Cerebellar cortex (tissue), 1 donor: ENCODE results near the gene ITGB3.

Experiments used
- DNase-seq: peaks from one replicate; pipeline ENCODE4 v3.0.0-alpha.2; 2015; ENCODE audit warnings: low spot score

ITGB3 gene

DNA sequence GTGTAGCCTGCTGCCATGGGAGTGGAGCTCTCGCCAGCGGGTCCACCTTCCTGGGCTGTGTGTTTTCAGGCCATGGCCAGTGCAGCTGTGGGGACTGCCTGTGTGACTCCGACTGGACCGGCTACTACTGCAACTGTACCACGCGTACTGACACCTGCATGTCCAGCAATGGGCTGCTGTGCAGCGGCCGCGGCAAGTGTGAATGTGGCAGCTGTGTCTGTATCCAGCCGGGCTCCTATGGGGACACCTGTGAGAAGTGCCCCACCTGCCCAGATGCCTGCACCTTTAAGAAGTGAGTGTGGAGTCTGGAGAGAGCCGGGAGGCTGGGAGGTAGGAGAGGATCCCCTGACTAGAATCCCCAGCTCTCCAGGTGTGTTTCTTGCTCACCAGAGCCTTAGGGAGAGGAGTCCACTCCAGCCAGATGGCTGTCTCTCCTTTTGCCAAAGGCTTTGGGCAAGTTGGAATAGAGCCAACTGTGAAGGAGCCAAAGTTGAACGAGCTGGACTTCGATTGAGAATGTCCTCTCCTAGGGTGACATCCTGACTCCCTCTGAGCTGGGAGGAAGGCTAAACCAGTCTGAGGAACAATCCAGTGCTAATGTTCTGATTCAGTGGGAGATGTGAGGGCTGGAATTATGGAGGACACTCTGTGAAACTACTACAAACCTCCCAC, 45.7 kb downstream of the ITGB3 start:
- DNase-seq = no peak

DNA sequence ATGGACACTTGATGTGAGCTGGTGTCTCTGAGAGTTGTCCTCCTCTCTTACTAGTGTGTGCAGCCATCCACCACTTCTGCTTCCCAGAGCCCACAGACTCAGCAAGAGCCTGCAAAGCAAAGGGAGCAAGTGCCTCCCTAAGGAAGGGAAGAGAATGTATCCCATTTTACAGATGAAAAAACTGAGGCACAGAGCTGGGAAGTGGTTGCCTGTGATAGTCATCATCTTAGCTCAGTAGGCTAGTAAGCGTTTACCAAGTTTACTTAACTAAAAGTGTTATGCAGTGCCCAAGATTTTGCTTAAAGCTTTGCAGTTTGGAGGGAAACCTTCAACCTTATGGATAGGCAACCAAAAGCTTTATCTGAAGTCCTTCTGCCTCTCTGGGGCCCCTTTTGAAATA, 47.1 kb downstream of the ITGB3 start:
- no peak for DNase-seq

DNA sequence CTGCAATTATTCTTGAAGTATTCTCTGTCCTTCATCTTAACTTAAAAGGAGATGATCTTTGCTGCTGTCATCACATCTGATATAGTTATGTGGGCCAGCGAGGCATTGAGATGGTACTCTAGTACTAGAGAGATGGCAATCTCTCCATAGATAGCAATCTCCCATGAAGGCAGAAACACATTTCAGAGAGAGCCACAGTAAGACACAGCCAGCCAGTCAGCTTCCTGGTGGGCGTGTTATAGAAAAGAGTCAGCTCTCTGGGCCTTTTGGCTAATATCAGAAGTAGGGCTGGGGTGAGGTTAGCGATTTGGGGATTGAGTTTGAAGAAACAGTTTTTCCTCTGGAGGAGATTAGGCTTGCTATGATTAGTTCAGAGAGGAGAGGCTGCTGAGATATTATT, 47.5 kb downstream of the ITGB3 start:
- no peak for DNase-seq

DNA sequence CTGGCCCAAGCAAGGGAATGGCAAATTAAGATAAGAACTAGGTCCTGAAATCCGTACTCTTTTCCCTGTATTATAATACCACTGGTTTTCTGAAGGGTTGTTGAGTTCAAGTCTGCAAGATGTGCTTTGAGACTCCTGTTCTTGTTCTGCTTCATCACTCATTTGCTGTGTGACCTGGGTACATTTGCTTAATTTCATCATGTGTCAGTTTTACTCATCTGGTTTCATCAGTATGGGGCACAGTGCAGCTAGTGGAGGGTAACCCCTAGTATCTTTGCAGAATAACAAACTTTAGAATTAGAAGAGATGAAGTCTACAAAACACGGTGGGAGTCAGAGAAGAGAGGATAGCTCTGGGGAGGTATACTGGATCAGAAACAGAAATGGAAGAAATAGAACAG, 48.2 kb downstream of the ITGB3 start:
- DNase-seq = no peak

DNA sequence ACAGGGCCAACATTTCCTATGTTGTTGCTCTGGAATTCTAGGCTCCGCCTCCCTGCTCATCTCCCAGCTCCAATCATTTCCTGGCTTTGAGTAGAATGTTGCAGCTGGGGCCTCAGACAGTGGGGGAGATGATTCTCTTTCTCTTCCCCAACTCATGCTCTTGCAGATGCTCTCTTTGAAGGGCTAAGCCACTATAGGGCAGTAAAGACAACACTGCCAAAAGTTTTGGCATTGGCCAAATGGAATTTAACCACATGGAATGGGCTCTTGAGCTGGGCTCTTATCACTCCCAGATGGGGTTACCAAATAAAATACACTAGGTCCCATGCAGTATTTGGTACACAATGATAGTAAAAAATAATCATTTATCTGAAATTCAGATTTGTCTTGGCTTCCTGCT, 50.6 kb downstream of the ITGB3 start:
- no peak for DNase-seq

GRCh38 chr17:47305302-47305923, 51.8 kb downstream of the ITGB3 start:
- DNase-seq = no peak

DNA sequence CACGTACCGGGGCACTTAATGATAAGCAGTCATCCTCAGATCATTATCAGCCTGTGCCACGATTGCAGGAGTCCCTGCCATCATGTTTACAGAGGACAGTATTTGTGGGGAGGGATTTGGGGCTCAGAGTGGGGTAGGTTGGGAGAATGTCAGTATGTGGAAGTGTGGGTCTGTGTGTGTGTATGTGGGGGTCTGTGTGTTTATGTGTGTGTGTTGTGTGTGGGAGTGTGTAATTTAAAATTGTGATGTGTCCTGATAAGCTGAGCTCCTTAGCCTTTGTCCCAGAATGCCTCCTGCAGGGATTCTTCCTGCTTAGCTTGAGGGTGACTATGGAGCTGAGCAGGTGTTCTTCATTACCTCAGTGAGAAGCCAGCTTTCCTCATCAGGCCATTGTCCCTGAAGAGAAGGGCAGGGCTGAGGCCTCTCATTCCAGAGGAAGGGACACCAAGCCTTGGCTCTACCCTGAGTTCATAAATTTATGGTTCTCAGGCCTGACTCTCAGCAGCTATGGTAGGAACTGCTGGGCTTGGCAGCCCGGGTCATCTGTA, 56.6 kb downstream of the ITGB3 start:
- DNase-seq = no peak

- DNase-seq = no peak
Measured at GRCh38 chr17:47311420-47311819, 57.8 kb downstream of the ITGB3 start.

DNA sequence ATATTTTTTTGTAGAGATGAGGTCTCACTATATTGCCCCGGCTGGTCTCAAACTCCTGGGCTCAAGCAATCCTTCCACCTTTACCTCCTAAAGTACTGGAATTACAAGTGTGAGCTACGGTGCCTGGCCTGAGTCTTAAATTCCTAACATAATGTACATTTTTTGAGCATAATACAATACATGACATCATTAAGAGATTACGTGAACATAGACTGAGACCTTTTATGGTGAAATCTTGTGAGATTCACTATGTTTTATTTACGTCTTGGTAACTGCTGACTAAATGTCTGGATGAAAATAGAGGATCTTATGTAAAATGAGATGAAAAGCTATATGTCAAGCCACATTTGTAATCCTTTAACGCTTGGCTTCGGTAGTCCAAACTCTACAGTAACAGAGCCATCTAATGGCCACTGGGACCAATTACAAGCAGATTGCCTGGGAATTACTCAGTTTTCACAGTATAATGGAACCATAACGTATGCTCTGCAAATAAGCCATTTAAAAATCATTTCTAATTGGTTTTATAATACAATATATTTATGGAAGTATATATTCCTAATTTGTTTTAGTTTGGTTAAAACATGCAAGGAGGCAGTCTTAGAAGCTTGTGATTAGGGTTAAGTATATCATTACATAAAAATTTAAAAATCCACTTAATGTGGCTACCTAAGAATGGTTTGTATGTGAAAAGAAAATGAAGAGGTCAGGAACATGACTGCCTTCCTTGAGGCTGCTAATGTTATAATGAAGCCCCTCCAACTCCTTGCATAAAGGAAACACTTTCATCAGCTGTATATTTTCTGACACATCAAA, 62.0 kb downstream of the ITGB3 start:
- DNase-seq = peak; percentile 60

DNA sequence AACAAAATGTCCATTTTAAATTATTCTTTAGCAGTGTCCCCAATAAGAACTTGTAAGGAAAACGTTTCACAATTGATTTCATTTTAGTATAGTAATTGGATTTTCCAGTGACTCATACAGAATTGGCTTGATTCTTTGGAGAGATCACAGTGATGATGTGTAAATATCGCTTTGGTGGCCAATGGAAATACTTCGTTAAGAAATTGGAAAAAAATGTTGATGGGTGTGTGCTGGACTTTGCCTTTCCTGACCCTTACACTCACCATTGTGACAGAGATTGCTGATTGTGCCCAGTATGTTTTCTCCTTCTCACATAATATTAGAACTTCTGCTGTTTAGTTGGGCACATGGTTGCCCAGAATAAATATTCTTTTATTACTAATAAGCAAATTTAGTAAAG, 62.7 kb downstream of the ITGB3 start:
- DNase-seq = no peak

GRCh38 chr17:47317119-47317518, 63.5 kb downstream of the ITGB3 start:
- no peak for DNase-seq

DNA sequence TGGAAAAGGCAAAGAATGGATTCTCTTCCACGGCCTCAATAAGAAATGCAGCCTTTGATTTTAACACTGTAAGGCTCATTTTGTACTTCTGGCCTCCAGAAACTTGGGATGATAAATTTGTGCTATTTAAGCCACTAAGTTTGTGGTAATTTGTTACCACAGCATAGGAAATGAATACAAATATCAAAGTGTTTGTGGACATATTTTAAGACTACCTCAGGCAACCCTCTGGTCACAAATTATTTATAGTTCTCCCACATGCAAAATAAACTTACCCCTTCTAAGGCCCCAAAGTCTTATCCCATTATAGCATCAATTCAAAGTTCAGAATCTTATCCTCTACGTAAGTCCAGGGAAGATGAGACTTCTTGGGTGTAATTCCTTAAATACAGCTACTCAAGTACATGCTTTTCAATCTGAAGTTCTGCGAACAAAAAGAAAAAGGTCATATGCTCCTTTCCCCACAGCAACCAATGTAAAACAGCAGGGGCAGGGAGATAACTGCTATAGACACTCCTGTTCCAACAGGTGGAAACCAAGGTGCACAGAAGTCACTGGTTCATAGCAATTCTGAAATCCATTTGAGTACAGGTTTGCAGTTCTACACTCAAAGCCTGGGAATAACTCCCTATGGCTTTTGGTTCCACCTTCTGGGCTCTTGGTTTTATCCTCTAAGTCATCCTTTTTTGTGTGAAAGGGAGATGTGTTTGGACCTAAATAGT, 64.7 kb downstream of the ITGB3 start:
- no peak for DNase-seq

DNA sequence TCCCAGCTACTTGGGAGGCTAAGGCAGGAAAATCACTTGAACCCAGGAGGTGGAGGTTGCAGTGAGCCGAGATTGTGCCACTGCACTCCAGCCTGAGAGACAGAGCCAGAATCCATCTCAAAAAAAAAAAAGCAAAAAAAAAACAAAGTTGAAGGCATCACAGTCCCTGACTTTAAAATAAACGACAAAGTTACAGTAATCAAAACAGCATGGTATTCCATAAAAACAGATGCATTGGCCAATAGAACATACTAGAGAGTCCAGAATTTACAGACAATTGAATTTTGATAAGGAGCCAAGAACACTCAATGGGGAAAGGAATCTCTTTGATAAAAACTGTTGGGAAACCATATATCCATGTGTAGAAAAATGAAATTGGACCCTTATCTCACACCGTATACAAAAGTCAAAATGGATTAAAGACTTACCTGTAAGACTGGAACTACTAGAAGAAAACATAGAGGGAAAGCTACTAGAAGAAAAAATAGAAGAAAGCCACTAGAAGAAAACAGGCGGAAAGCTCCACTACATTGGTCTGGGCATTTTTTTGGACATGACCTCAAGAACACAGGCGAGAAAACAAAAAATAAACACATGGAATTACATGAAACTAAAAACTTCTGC, 67.4 kb downstream of the ITGB3 start:
- DNase-seq = no peak

DNA sequence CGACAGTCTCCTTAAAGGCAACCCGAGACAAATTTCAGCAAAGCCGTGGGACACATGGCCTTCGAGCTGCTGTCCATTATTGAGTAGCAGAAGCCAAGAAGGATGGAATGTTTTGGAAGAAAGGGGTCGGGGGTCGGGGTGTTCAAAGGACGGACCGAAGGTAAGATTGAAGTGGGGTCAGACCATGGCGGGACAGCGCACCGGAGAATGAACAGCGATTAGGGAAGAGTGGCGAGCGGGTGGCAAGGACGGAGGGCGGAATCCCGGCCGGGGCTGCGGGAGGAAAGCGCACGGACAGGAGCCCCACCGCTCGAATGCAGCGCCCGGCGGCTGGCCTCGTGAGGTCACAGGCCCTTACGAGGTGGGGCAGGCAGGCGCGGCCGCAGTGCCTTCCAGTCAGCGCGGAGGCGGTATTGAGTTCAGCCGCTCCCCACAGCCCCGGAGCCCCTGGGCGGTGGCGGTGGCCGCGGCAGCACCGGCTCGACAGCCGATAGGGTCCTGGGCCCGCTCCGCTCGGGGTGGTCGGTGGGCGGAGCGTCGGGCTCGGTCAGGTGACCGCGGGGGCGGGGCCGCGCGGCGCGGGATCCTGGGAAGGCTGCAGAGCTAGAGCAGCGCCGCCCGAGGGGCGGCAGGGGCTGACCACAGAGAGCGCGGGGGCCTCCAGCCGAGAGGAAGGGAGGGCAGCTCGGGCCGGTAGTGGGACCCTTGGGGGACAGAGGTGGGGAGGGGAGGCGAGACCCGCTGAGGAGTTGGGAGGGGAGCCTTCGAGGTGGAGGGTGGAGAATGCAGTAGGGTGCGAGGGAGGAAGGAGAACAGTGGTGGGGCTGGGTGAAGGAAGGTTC, 70.0 kb downstream of the ITGB3 start, which contains the start of gene EFCAB13:
TSS of gene EFCAB13 (plus strand) at position 574 of the 842 bp plus-strand sequence. CDS start 4,399 bp downstream, outside the sequence.
- no peak for DNase-seq

GRCh38 chr17:47324224-47325020, 70.8 kb downstream of the ITGB3 start:
- peak; percentile 3 for DNase-seq

- DNase-seq = no peak
Measured at GRCh38 chr17:47325176-47325575, 71.5 kb downstream of the ITGB3 start.

DNA sequence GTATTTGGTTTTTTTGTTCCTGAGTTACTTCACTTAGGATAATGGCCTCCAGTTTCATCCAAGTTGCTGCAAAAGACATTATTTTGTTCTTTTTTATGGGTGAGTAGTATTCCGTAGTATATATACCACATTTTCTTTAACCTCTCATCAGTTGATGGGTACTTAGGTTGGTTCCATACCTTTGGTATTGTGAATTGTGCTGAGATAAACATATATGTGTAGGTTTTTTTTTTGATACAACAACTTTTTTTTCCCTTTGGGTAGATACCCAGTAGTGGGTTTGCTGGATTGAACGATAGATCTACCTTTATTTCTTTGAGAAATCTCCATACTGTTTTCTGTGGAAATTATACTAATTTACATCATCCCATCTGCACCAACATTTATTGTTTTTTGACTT, 76.9 kb downstream of the ITGB3 start:
- DNase-seq = no peak

DNA sequence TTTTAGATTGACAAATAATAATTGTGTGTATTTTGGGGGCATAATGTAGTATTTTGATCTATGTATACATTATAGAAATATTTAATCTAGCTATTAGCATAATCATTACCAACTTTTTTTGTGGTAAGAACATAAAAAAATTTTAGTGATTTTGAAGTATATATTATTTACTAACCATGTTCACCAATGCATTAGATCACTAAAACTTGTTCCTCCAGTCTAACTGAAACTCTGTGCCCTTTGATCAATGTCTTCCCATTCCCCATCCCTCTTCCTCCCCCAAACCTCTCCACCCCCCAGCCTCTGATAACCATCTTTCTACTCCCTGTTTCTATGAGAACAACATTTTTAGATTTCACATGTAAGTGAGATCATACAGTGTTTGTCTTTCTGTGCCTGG, 78.7 kb downstream of the ITGB3 start:
- no peak for DNase-seq

GRCh38 chr17:47335101-47335936, 81.7 kb downstream of the ITGB3 start:
- DNase-seq = no peak
